NCI-H82 treated with DMSO at 0.1 percent for 48 hours (cell line): ENCODE measurements around the gene SPON1.
"Not testable (repeated sequence)": the region's sequence is repeated elsewhere in the genome, so short reads cannot be mapped to it uniquely, and the experiment has no call there.

ENCODE experiments used
- DNase-seq: peaks from one replicate; lab custom pipeline; 2025; ENCODE audit not compliant: unreplicated experiment; lab: John Stamatoyannopoulos, UW

The SPON1 gene

DNA sequence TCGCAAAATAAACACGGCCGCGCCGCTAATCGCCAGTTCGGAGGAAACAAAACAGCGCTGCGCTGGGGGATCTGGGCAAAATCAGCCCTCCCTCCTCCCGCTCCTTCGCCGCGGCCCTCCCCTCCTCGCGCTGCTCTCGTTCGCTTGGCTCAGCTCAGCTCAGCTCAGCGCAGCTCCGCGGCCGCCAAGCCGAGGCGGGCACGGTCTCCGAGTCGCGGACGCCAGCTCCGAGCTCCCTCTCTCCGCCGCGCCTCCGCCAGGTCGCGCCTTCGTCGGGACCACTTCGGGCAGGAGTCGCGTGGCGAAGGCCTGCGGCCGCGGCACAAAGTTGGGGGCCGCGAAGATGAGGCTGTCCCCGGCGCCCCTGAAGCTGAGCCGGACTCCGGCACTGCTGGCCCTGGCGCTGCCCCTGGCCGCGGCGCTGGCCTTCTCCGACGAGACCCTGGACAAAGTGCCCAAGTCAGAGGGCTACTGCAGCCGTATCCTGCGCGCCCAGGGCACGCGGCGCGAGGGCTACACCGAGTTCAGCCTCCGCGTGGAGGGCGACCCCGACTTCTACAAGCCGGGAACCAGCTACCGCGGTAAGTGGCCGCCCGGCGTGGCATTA is at the start of gene SPON1:
SPON1 (plus strand) TSS at position 162 of the 607 bp plus-strand sequence; CDS start at position 344, 182 bp downstream.
- DNase-seq = peak; percentile 34

- no peak for DNase-seq
Observed at GRCh38 chr11:13917264-13917663, 45.3 kb upstream of the SPON1 start.

DNA sequence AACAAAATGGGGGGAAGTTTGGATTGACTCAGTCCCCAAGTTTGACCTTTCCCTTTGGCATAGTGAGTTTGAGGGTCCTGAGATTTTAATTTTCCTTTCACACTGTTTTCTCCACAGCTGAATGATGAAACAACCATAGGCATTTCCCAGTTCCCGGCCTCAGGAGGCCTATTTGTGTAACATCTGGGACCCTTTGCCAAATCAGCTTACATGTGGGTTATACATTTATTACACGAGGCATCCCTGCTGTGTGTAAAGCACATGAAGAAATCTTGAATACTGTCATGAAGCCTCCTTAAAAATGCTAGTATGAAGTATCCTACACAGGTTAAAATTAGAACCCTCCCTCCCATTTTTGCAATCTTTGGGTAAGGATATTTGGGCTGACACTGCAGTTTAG is 44.6 kb upstream of the SPON1 start:
- DNase-seq = no peak

DNA sequence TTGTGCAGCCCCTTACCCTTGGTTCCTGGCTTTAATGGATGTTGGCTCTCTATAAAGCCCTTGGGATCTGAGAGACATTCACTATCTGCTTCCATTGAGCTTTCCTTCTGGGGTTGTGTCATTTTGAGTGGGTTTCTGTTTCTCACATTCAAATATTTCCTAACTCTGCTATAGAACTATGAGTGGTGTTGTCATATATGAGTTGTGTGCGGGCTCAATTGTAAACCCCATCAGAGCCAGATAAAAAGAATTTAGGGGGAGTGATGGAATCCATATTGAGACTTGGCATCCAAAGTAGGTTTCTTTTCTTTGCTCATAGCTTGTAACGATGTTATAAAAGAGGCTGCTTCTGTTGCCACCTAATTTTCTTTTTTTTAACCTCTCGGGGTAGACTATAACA is 41.8 kb upstream of the SPON1 start:
- DNase-seq = no peak

DNA sequence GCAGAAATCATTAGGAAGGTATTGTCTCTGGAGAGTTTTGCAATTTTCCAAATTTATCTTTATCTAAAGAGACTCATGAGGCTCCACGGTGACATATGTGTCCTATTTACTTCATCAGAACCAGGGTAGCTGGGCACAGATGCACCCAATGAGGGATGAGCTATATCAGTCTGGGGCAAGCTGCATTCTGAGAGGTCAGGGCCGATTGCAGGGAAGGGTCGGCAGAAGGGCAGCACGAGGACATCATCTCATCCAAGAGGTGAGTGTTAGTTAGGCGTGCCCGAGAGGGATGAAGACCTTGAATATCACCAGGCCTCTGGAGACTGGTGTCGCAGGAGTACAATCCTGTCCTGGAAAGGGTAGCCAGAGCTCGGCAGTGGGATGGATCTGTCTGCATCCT is 41.0 kb upstream of the SPON1 start:
- DNase-seq = no peak

DNA sequence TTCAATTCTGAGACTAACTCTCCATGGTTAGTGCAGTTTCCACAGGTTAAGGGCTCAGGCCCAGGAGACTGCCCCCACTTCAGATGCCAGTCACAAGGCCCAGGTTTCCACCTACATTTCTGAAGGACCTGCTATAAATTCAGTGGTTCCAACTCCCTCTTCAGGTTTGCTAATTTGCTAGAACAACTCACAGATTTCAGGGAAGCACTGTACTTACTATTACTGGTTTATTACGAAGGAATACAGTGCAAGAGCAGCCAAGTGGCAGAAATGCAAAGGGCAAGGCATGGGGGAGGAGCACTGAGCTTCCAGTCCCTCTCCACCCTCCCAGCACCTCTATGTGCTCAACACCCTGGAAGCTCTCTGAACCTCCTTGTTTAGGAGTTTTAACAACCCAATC is 39.3 kb upstream of the SPON1 start:
- no peak for DNase-seq

GRCh38 chr11:13923716-13924650 is 38.5 kb upstream of the SPON1 start:
- no peak for DNase-seq

- no peak for DNase-seq
Observed at GRCh38 chr11:13924801-13925327, 37.7 kb upstream of the SPON1 start.

DNA sequence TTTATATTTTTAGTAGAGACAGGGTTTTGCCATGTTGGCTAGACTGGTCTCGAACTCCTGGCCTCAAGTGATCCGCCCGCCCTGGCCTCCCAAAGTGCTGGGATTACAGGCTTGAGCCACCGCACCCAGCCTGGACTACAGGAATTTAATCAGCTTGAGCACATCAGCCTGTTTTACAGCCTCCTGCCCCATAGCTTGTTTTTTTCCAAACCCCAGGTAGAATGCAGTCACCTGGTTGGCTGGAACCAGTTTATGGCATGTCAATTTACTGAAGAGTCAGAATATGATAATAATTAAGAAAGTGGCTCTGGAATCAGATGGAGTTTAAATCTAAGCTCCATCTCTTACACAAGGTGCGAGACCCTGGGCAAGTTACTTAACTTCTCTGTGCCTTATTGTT is 36.2 kb upstream of the SPON1 start:
- not testable (repeated sequence) for DNase-seq

- no peak for DNase-seq
Observed at GRCh38 chr11:13926981-13927380, 35.5 kb upstream of the SPON1 start.

- no peak for DNase-seq
Observed at GRCh38 chr11:13927481-13927880, 35.0 kb upstream of the SPON1 start.

GRCh38 chr11:13928566-13929251 is 33.8 kb upstream of the SPON1 start:
- DNase-seq = no peak

DNA sequence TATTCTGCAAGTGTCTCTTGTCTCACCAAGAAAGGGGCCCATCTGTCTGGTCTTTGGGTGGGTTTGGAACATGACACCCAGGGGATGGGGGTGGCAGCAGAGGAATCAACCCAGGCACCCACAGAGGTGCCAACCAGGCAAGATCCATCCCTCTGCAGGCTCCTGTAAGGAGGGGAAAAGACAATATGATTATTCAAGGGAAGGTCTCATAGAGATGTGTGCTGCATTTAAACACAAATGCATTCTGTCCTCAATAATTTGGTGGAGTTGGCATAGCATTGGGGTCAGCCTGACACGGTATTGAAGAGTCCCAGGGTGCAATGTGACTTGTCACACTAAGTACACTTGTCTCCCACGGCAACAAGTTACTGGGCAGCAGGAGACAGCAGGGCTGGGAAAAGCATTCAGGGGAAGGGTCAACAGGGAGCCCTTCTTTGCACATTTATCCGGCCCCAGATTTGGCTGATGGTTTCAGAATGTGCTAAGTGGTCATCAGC is 33.1 kb upstream of the SPON1 start:
- DNase-seq = no peak

- no peak for DNase-seq
Observed at GRCh38 chr11:13931356-13931755, 31.2 kb upstream of the SPON1 start.

DNA sequence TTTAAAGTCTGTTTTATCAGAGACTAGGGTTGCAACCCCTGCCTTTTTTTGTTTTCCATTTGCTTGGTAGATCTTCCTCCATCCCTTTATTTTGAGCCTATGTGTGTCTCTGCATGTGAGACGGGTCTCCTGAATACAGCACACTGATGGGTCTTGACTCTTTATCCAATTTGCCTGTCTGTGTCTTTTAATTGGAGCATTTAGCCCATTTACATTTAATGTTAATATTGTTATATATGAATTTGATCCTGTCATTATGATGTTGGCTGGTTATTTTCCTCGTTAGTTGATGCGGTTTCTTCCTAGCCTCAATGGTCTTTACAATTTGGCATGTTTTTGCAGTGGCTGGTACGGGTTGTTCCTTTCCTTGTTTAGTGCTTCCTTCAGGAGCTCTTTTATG is 25.4 kb upstream of the SPON1 start:
- DNase-seq = not testable (repeated sequence)

- DNase-seq = not testable (repeated sequence)
Observed at GRCh38 chr11:13938829-13939228, 23.7 kb upstream of the SPON1 start.

DNA sequence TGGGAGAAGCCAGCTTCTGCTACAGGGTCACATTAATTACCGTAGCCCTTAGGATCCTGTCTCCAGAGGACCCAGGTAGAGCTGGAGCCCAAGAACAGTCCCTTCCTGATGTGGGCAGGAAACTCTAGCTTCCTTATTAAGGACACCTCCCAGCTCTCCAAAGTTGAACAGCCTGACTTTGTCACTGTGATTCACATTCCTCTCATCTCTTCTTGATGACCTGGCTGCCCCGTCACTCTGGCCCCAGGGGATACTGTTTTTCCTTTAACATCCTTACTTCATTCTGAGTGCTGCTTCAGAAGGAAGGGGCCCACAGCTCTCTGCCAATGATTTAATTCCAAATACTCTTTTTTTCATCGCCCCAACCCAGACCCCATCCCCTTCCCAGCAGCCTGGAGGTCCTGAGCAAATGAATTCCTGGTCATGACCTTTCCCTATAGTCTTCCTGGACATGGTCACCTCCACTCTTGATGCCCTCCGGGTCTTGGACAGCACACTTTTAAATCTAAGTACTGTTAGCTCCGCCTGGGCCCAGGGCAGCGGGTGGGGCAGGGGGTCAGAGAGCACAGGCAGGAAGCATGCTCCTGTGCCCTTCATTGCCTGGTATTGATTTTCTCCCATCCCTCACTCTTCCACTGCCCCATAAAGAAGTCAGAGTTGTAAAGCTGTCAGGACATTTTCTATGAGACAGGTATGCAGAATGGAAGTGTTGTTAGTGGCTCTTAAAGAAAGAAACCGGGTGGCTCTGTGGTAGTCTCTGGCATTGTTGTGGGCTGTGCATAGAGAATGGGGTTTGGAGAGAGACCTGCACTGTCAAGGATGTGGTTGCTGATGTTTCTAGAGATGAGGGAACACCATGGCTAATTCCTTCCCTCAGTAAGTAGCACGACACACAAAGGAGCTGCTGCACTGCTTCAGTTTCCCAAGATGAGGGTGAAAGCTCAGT is 22.3 kb upstream of the SPON1 start:
- no peak for DNase-seq

GRCh38 chr11:13940907-13941256 is 21.6 kb upstream of the SPON1 start:
- no peak for DNase-seq

GRCh38 chr11:13941775-13942174 is 20.7 kb upstream of the SPON1 start:
- DNase-seq = no peak

DNA sequence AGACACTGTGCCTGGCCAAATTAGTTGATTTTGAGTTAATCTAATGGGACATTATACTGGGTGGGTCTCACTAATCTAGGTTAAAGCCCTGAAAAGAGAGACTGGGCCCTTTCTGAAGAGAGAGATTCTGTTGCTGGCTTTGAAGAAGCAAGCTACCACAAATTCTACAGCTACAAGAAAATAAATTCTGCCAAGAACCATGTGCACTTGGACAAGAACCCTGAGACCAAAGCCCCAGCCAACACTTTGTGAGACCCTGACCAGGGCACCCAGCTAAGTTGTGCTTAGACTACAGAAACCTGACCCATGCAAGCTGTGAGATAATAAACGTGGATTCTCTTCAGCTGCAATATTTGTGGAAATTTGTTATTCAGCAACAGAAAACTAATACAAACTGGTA is 20.1 kb upstream of the SPON1 start:
- no peak for DNase-seq
